Measurements from ENCODE around the gene MSL3B.

MSL3B gene

DNA sequence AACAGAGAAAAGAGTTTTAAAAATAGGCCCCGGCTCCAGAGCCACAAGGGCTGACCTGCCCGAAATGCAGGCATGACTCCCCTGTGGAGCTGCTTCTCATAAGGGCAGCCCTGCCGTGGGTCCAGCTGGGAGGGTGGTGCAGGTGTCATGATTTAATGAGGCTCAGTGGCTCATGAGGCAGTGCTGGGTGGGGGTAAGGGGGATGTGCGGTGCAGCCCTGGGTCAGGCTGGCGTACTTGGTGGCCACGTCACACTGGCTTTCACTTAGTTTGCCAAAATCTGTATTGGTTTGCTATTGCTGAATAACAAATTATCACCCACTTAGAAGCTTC is 47.4 kb downstream of the MSL3B start:
- TF ChIP-seq, protein P1, sequence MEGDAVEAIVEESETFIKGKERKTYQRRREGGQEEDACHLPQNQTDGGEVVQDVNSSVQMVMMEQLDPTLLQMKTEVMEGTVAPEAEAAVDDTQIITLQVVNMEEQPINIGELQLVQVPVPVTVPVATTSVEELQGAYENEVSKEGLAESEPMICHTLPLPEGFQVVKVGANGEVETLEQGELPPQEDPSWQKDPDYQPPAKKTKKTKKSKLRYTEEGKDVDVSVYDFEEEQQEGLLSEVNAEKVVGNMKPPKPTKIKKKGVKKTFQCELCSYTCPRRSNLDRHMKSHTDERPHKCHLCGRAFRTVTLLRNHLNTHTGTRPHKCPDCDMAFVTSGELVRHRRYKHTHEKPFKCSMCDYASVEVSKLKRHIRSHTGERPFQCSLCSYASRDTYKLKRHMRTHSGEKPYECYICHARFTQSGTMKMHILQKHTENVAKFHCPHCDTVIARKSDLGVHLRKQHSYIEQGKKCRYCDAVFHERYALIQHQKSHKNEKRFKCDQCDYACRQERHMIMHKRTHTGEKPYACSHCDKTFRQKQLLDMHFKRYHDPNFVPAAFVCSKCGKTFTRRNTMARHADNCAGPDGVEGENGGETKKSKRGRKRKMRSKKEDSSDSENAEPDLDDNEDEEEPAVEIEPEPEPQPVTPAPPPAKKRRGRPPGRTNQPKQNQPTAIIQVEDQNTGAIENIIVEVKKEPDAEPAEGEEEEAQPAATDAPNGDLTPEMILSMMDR (IDR thresholded peaks at IDR 0.05; ENCODE audit: unreplicated experiment in 3 of 3): no peak
- Mint-ChIP-seq H3K27me3 (ENCODE audit: low read depth) (peaks cover 3% of the 10 kb centered on the region), H3K27ac (no peak overlapping the region), H3K4me1 (no peaks in the 10 kb centered on the region), H3K9me3 (peaks cover 2% of the 10 kb centered on the region), H3K4me3 (no peak overlapping the region), H3K36me3 (ENCODE audit: low read depth) (no peaks in the 10 kb centered on the region)

DNA sequence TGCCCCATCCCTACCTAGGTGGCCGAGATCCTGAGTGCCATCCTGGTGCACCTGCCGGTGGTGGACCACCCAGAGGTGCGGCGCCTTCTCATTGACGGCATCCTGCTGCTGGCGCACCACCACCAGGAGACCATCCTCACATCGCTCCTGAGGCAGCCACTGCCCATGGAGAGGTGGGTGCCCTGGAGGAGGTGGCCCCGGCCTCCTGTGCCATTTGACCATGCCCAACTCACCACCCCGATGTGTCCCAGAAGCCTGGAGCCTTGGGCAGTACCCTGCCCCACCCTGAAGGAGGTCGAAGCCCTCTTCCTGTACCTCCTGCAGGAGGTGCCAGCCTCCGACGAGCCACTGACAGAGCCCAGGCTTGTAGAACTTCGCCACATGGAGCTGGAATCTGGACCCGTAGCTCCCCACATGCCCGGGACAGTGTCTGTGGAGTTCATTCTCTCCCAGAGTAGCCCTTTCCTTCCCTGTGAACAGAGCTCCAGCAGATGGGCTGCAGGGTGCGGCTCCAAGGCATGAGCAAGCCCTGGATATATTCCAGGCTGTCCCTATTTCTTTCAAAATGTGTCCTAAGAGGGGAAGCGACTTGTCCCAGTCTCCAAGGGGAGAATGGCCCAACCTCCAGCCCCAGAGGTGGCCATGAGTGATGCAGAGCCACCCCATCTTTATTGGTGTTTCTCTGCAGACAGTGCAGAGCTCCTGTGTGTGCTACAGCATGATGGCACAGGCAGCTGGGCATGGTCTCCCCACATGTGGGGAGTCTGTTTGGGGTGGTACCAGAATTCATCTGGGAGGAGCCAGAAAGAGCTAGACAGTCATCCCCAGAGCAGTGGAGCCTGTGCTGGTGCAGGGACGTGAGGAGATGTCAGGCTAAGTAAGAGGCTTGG is 48.1 kb downstream of the MSL3B start:
- TF ChIP-seq, protein P1 (IDR thresholded peaks at IDR 0.05; ENCODE audit: unreplicated experiment in 3 of 3): no peak
- Mint-ChIP-seq H3K36me3 (ENCODE audit: low read depth) (no peaks in the 10 kb centered on the region), H3K27ac (no peak overlapping the region)

DNA sequence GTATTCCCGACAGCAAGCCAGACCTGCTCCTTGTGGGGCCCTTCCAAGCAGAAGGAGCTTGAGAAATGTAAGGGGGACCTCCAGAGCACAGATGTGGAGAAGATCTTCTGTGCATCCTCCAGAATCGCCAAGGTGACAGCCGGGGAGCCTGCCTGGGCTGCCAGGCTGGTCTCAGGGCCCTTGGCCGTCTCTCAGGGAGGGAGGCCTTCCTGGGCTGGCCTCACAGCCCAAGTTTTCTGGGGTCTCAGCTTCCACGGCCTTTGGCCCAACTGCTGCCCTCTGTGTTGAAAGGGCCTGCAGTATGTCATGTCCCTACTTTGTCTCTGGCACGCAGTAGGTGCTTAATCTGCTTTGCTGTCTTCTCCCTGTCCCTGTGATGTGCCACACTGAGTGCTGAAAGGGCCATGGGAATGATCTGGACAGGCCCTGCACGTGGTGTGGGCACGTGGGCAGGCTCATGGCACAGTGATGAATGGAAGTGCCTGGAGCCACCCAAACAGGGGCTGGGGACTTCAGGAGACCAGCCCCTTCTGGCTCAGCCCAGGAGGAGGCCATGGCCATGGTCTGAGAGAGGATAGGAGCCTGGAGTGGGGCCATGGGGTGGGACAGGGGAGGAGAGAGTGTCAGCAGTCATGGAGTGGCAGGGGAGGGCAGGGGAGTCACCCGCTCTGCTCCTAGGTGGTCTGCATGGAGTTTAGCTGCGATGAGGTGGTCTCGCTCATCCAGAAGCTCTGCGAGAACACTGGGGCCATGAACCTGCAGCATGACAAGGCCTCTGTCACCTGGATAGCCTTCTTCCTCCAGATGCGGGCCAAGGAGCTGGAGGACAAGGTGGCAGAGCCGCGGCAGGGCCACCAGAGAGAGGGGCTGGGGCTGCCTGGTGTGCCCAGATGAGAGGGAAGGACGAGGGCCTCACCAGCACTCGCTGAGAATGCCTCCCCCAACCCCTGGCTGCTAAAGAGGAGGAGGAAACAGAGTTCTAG is 49.3 kb downstream of the MSL3B start:
- Mint-ChIP-seq H3K9me3 (no peaks in the 10 kb centered on the region), H3K27me3 (ENCODE audit: low read depth) (peaks cover 3% of the 10 kb centered on the region), H3K27ac (no peak overlapping the region), H3K4me3 (no peak overlapping the region), H3K4me1 (no peaks in the 10 kb centered on the region), H3K36me3 (ENCODE audit: low read depth) (no peaks in the 10 kb centered on the region)
- TF ChIP-seq, protein P1 (IDR thresholded peaks at IDR 0.05; ENCODE audit: unreplicated experiment in 3 of 3): no peak

More for the DNA sequence above, 48.1 kb downstream of the MSL3B start:
- Mint-ChIP-seq H3K9me3 (no peaks in the 10 kb centered on the region), H3K27me3 (ENCODE audit: low read depth) (peaks cover 3% of the 10 kb centered on the region), H3K4me3 (no peak overlapping the region), H3K4me1 (no peaks in the 10 kb centered on the region)

DNA sequence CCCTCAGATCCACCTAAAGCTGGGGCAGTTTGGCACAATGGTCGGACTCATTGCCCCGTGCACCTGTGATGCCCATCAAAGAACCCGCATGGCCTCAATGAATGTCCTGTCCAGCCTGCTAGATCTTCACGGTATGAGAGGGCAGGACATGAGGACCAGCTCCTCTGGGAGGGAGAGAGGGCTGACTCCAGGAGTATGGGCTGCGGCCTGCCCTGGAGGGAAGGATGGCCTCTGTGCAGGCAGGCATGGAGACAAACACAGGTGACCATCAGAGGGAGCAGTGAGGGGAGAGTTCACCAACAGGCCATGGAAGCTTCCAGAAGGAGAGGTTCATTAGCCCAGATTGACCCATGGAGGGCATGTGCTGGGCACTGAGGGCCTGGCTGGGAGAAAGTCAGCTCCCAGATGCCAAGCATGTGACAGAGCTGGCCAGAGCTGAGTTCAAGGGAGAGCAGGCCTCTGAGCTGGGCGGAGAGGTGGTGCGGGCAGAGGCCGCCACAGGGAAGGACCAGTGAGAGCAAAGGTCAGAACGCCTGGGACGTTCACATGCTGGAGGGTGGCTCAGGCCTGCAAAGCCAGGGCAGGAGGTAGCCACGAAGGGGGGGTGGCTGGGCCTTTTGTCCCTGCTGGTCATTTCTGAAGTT is 50.1 kb downstream of the MSL3B start:
- H3K4me3 Mint-ChIP-seq: no peak overlapping the region
- H3K27me3 Mint-ChIP-seq (ENCODE audit: low read depth): peaks cover 3% of the 10 kb centered on the region
- H3K9me3 Mint-ChIP-seq: no peaks in the 10 kb centered on the region
- H3K27ac Mint-ChIP-seq: no peak overlapping the region
- H3K36me3 Mint-ChIP-seq (ENCODE audit: low read depth): no peaks in the 10 kb centered on the region
- TF ChIP-seq, protein P1 (IDR thresholded peaks at IDR 0.05; ENCODE audit: unreplicated experiment in 3 of 3): no peak
- H3K4me1 Mint-ChIP-seq: no peaks in the 10 kb centered on the region

DNA sequence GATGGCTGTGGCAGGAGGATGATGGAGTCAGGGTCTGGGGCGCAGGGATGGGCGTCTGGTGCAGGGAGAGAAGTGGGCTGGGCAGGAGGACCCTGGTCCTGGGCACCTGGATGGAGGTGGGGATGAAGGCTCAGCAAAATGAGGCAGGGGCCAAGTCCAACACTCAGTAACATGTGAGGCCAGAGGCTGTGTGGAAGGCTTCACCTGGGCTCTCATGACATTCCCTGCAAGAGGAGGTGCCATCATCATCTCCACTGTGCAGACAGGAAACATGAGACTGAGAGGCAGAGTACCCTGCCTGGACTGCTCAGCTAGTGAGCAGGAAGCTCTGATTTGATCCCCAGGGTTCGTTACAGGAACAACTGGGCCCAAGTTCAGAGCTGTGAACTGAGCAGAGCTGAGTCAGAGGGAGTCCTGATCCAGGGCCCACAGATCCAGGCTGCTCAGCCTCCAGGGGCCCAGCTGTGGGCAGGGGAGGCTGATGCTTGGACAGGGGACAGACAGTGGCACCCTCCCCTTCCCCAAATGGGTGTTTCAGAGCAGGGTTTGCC is 50.8 kb downstream of the MSL3B start:
- no peaks in the 10 kb centered on the region for H3K36me3 Mint-ChIP-seq (ENCODE audit: low read depth)
- H3K4me3 Mint-ChIP-seq: no peak overlapping the region
- peaks cover 3% of the 10 kb centered on the region for H3K27me3 Mint-ChIP-seq (ENCODE audit: low read depth)
- no peak overlapping the region for H3K27ac Mint-ChIP-seq
- TF ChIP-seq, protein P1 (IDR thresholded peaks at IDR 0.05; ENCODE audit: unreplicated experiment in 3 of 3): no peak
- H3K4me1 Mint-ChIP-seq: no peaks in the 10 kb centered on the region
- no peaks in the 10 kb centered on the region for H3K9me3 Mint-ChIP-seq

Measured in nephron (organoid).